VCaP (cell line): Measurements from ENCODE around the gene ERCC4.
"Not testable (repeated sequence)": the region's sequence is repeated elsewhere in the genome, so short reads cannot be mapped to it uniquely, and the experiment has no call there.

Source experiments
- H3K27ac ChIP-seq: fragments of 450-650 bp; 2 replicates; pipeline ENCODE4 v1.5.1; 2017
- CTCF ChIP-seq: fragments of 450-650 bp; conservative IDR thresholded peaks from 2 replicates; pipeline ENCODE4 v1.5.1; 2017; ENCODE audit warnings: mild to moderate bottlenecking, moderate library complexity

Gene ERCC4

GRCh38 chr16:13904179-13904691, 15.7 kb upstream of the ERCC4 start:
- H3K27ac ChIP-seq = no peak overlapping the region
- no peak for TF ChIP-seq CTCF

- peak; percentile 22 for TF ChIP-seq CTCF
- H3K27ac ChIP-seq = not testable (repeated sequence)
Observed at GRCh38 chr16:13904822-13905221, 15.1 kb upstream of the ERCC4 start.

GRCh38 chr16:13906168-13907089, 13.5 kb upstream of the ERCC4 start:
- H3K27ac ChIP-seq = no peak overlapping the region
- no peak for TF ChIP-seq CTCF

GRCh38 chr16:13907431-13907830, 12.5 kb upstream of the ERCC4 start:
- TF ChIP-seq CTCF = no peak
- H3K27ac ChIP-seq = no peak overlapping the region

- no peak for TF ChIP-seq CTCF
- no peak overlapping the region for H3K27ac ChIP-seq
Observed at GRCh38 chr16:13909069-13909468, 10.9 kb upstream of the ERCC4 start.

GRCh38 chr16:13909872-13910303, 10.1 kb upstream of the ERCC4 start:
- no peak overlapping the region for H3K27ac ChIP-seq

GRCh38 chr16:13911306-13911705, 8.6 kb upstream of the ERCC4 start:
- no peak for TF ChIP-seq CTCF

More at GRCh38 chr16:13909872-13910303, 10.1 kb upstream of the ERCC4 start:
- no peak for TF ChIP-seq CTCF

More at GRCh38 chr16:13911306-13911705, 8.6 kb upstream of the ERCC4 start:
- H3K27ac ChIP-seq = no peak overlapping the region
